ENCODE measurements around the gene SFRP4.
A peak's percentile ranks its signal among the peaks of the same experiment; 100 is the strongest.
"Not testable (repeated sequence)": the region's sequence is repeated elsewhere in the genome, so short reads cannot be mapped to it uniquely, and the experiment has no call there.

The SFRP4 gene

GRCh38 chr7:37916673-37917660 lies at the start of gene SFRP4:
TSS of gene SFRP4 (minus strand) at chr7:37916817. CDS start at chr7:37916537, 280 bp downstream.
- no peak for TF ChIP-seq POLR2A (IDR thresholded peaks at IDR 0.05; ENCODE audit: low read depth, low read length)

GRCh38 chr7:37964196-37964595 lies 47.6 kb upstream of the SFRP4 start:
- FAIRE-seq (no peak), DNase-seq (ENCODE audit: insufficient read length, low spot score) (no peak)
- TF ChIP-seq POLR2A (IDR thresholded peaks at IDR 0.05; ENCODE audit: low read depth, low read length) = no peak

More at GRCh38 chr7:37916673-37917660, at the start of gene SFRP4:
- DNase-seq (ENCODE audit: insufficient read length, low spot score) = peak; percentile 52
- FAIRE-seq = peak; percentile 65

- no peak for TF ChIP-seq POLR2A (IDR thresholded peaks at IDR 0.05; ENCODE audit: low read depth, low read length)
- FAIRE-seq = no peak
- no peak for DNase-seq (ENCODE audit: insufficient read length, low spot score)
These were observed 44.6 kb upstream of the SFRP4 start for GRCh38 chr7:37961251-37961650.

GRCh38 chr7:37960483-37960882 lies 43.9 kb upstream of the SFRP4 start:
- DNase-seq (ENCODE audit: insufficient read length, low spot score) (no peak), FAIRE-seq (no peak)
- TF ChIP-seq POLR2A (IDR thresholded peaks at IDR 0.05; ENCODE audit: low read depth, low read length) = no peak

- no peak for DNase-seq (ENCODE audit: insufficient read length, low spot score)
- TF ChIP-seq POLR2A (IDR thresholded peaks at IDR 0.05; ENCODE audit: low read depth, low read length) = no peak
- no peak for FAIRE-seq
These were observed 40.8 kb upstream of the SFRP4 start for GRCh38 chr7:37957221-37957970.

- no peak for FAIRE-seq
- no peak for TF ChIP-seq POLR2A (IDR thresholded peaks at IDR 0.05; ENCODE audit: low read depth, low read length)
- DNase-seq (ENCODE audit: insufficient read length, low spot score) = no peak
These were observed 40.2 kb upstream of the SFRP4 start for GRCh38 chr7:37956791-37957190.

- FAIRE-seq; DNase-seq (ENCODE audit: insufficient read length, low spot score): not testable (repeated sequence)
These were observed 37.6 kb upstream of the SFRP4 start for GRCh38 chr7:37954217-37954616.

GRCh38 chr7:37952240-37952639 lies 35.6 kb upstream of the SFRP4 start:
- no peak for DNase-seq (ENCODE audit: insufficient read length, low spot score)
- FAIRE-seq = no peak
- TF ChIP-seq POLR2A (IDR thresholded peaks at IDR 0.05; ENCODE audit: low read depth, low read length) = no peak

GRCh38 chr7:37947941-37948210 lies 31.3 kb upstream of the SFRP4 start:
- DNase-seq (ENCODE audit: insufficient read length, low spot score) (no peak), FAIRE-seq (no peak)
- TF ChIP-seq POLR2A (IDR thresholded peaks at IDR 0.05; ENCODE audit: low read depth, low read length) = no peak

- no peak for DNase-seq (ENCODE audit: insufficient read length, low spot score)
- TF ChIP-seq POLR2A (IDR thresholded peaks at IDR 0.05; ENCODE audit: low read depth, low read length) = no peak
- no peak for FAIRE-seq
These were observed 30.7 kb upstream of the SFRP4 start for GRCh38 chr7:37947138-37947940.

- DNase-seq (ENCODE audit: insufficient read length, low spot score) (no peak), FAIRE-seq (no peak)
- no peak for TF ChIP-seq POLR2A (IDR thresholded peaks at IDR 0.05; ENCODE audit: low read depth, low read length)
These were observed 28.7 kb upstream of the SFRP4 start for GRCh38 chr7:37945336-37945735.

- FAIRE-seq (no peak), DNase-seq (ENCODE audit: insufficient read length, low spot score) (no peak)
- no peak for TF ChIP-seq POLR2A (IDR thresholded peaks at IDR 0.05; ENCODE audit: low read depth, low read length)
These were observed 28.1 kb upstream of the SFRP4 start for GRCh38 chr7:37944737-37945054.

- FAIRE-seq = no peak
- no peak for TF ChIP-seq POLR2A (IDR thresholded peaks at IDR 0.05; ENCODE audit: low read depth, low read length)
- DNase-seq (ENCODE audit: insufficient read length, low spot score) = no peak
These were observed 27.5 kb upstream of the SFRP4 start for GRCh38 chr7:37943905-37944736.
